ENCODE measurements around the gene CTSL. TPM values are rescaled to one million over a fixed set of nuclear protein-coding genes. Genes with fewer than 3 reads are reported as not detected.

CTSL gene
- total RNA-seq, 1 experiment from 2014 or later: 17.0 TPM

- H3K27ac ChIP-seq (ENCODE audit: low read depth, low read length, poor library complexity, severe bottlenecking): peak overlapping the region; percentile 8
- no peak for DNase-seq (ENCODE audit: low spot score)
- ChIA-PET CTCF (no interaction called here), POLR2A (ENCODE audit: low non-redundant PET) (no interaction called here)
- intact Hi-C loops (cut with micrococcal nuclease; ENCODE audit: unreplicated experiment): no loop called here
- TF ChIP-seq CTCF (conservative IDR thresholded peaks at IDR 0.05; ENCODE audit: low read depth, low read length) (no peak), EZH2 (IDR thresholded peaks at IDR 0.05; ENCODE audit: borderline replicate concordance, low read depth, low read length, poor library complexity, severe bottlenecking) (no peak)
- H3K36me3 ChIP-seq (ENCODE audit: insufficient read depth, low read length, poor library complexity, severe bottlenecking): peaks cover 75% of the 10 kb centered on the region
- H3K4me1 ChIP-seq (ENCODE audit: insufficient read depth, low read length, poor library complexity, severe bottlenecking): no peaks in the 10 kb centered on the region
- no peaks in the 10 kb centered on the region for H3K27me3 ChIP-seq (replicated peaks; ENCODE audit: insufficient read depth, low read depth, low read length, poor library complexity)
- H3K4me3 ChIP-seq (ENCODE audit: low read depth, low read length, poor library complexity, severe bottlenecking): no peak overlapping the region
- no peaks in the 10 kb centered on the region for H3K9me3 ChIP-seq (ENCODE audit: low read depth, low read length, poor library complexity, severe bottlenecking)
- no TSS peak for BruUV-seq (replicated peaks)
Measured at GRCh38 chr9:87682085-87682484, 43.8 kb upstream of the CTSL start.

DNA sequence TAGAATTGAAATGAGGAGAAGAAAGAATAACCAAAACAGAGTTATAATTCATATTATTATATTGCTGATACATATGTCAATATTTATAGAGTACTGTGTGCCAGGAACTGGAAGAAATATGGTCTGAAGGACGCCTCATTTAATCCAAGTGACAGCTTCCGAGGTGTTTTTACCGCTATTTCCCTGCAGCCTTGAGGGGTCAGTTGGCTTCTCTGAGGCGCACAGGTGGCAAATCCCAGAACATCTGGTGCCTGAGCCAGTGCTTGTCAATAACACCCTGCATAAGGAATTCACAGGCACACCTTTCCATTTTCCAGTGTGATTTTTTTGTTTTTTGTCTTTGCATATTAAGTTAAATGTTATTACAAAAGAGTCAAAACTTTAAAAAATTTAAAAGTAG lies 43.3 kb upstream of the CTSL start:
- Histone ChIP-seq H3K9me3 (ENCODE audit: low read depth, low read length, poor library complexity, severe bottlenecking) (no peaks in the 10 kb centered on the region), H3K27me3 (replicated peaks; ENCODE audit: insufficient read depth, low read depth, low read length, poor library complexity) (no peaks in the 10 kb centered on the region), H3K4me3 (ENCODE audit: low read depth, low read length, poor library complexity, severe bottlenecking) (no peak overlapping the region), H3K36me3 (ENCODE audit: insufficient read depth, low read length, poor library complexity, severe bottlenecking) (peaks cover 76% of the 10 kb centered on the region), H3K27ac (ENCODE audit: low read depth, low read length, poor library complexity, severe bottlenecking) (no peak overlapping the region), H3K4me1 (ENCODE audit: insufficient read depth, low read length, poor library complexity, severe bottlenecking) (no peaks in the 10 kb centered on the region)
- intact Hi-C loops (cut with micrococcal nuclease; ENCODE audit: unreplicated experiment): no loop called here
- TF ChIP-seq EZH2 (IDR thresholded peaks at IDR 0.05; ENCODE audit: borderline replicate concordance, low read depth, low read length, poor library complexity, severe bottlenecking) (no peak), CTCF (conservative IDR thresholded peaks at IDR 0.05; ENCODE audit: low read depth, low read length) (no peak)
- BruUV-seq (replicated peaks): no TSS peak
- no peak for DNase-seq (ENCODE audit: low spot score)
- CTCF ChIA-PET: no interaction called here
- POLR2A ChIA-PET (ENCODE audit: low non-redundant PET): no interaction called here

GRCh38 chr9:87683751-87684626 lies 41.9 kb upstream of the CTSL start:
- intact Hi-C loops (cut with micrococcal nuclease; ENCODE audit: unreplicated experiment): no loop called here
- H3K27ac ChIP-seq (ENCODE audit: low read depth, low read length, poor library complexity, severe bottlenecking): no peak overlapping the region
- H3K27me3 ChIP-seq (replicated peaks; ENCODE audit: insufficient read depth, low read depth, low read length, poor library complexity): no peaks in the 10 kb centered on the region
- H3K4me1 ChIP-seq (ENCODE audit: insufficient read depth, low read length, poor library complexity, severe bottlenecking): no peaks in the 10 kb centered on the region
- no TSS peak for BruUV-seq (replicated peaks)
- DNase-seq (ENCODE audit: low spot score): no peak
- H3K36me3 ChIP-seq (ENCODE audit: insufficient read depth, low read length, poor library complexity, severe bottlenecking): peaks cover 87% of the 10 kb centered on the region
- H3K4me3 ChIP-seq (ENCODE audit: low read depth, low read length, poor library complexity, severe bottlenecking): no peak overlapping the region
- POLR2A ChIA-PET (ENCODE audit: low non-redundant PET): no interaction called here
- CTCF ChIA-PET: interaction anchor here (0.6 to 1.3 kb wide), 5 partner anchors 21 to 358 kb away, joined by 3 to 4 read pairs (median 3); no protein-coding TSS in a partner anchor
- no peak for TF ChIP-seq EZH2 (IDR thresholded peaks at IDR 0.05; ENCODE audit: borderline replicate concordance, low read depth, low read length, poor library complexity, severe bottlenecking)
- TF ChIP-seq CTCF (conservative IDR thresholded peaks at IDR 0.05; ENCODE audit: low read depth, low read length): no peak
- H3K9me3 ChIP-seq (ENCODE audit: low read depth, low read length, poor library complexity, severe bottlenecking): no peaks in the 10 kb centered on the region

All from A673 (cell line).